DMS53 treated with DMSO at 0.1 percent for 48 hours (cell line): ENCODE measurements around the gene ARHGEF2.

Experiments
- DNase-seq: peaks from one replicate; lab custom pipeline; 2025; ENCODE audit not compliant: unreplicated experiment; lab: John Stamatoyannopoulos, UW

The ARHGEF2 gene

GRCh38 chr1:155913969-155914757, 64.2 kb downstream of the ARHGEF2 start:
- DNase-seq: no peak

- DNase-seq: peak; percentile 22
These were observed 66.3 kb downstream of the ARHGEF2 start for GRCh38 chr1:155912056-155912536.

- peak; percentile 51 for DNase-seq
These were observed 66.9 kb downstream of the ARHGEF2 start, which contains the start of gene RIT1 for GRCh38 chr1:155911156-155912055. Gene RIT1 (minus strand): TSS chr1:155911349. CDS start chr1:155910761, 588 bp downstream.

- DNase-seq: peak; percentile 19
These were observed 67.7 kb downstream of the ARHGEF2 start for GRCh38 chr1:155910621-155911121.

GRCh38 chr1:155909894-155910293, 68.5 kb downstream of the ARHGEF2 start:
- no peak for DNase-seq

- no peak for DNase-seq
These were observed 74.1 kb downstream of the ARHGEF2 start for GRCh38 chr1:155904261-155904660.

- no peak for DNase-seq
These were observed 78.2 kb downstream of the ARHGEF2 start for GRCh38 chr1:155900161-155900560.

GRCh38 chr1:155899683-155900082, 78.7 kb downstream of the ARHGEF2 start:
- no peak for DNase-seq

- DNase-seq: no peak
These were observed 79.5 kb downstream of the ARHGEF2 start for GRCh38 chr1:155898888-155899287.

- DNase-seq: no peak
These were observed 80.6 kb downstream of the ARHGEF2 start for GRCh38 chr1:155897746-155898145.
